GM18873 (cell line): ENCODE results near the gene PER2.

Experiments used
- ATAC-seq: cut with Tn5 transposase; IDR thresholded peaks from one replicate; pipeline ENCODE4 v1.9.1; 2021; ENCODE audit warnings: mild to moderate bottlenecking, moderate library complexity, moderate number of reproducible peaks; ENCODE audit not compliant: unreplicated experiment, low FRiP score

The PER2 gene

DNA sequence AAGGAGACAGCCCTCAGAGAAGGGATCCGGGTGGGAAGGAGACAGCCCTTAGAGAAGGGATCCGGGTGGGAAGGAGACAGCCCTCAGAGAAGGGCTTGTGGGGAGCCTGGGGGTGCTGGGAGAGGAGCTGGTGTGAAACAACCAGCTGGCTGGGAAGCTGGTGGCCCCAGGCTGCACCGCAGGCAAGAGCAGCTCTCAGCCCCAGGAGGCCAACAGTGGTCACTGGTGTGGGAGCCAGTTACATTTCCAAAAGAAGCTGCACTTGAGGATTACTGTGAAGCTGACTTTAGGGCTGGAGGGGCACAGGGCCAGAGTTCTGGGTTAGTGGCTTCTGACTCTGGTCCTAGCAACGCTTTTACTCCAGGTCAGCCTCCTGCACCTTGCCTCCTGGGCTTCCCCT lies 51.8 kb downstream of the PER2 start:
- no peak for ATAC-seq

- ATAC-seq, result no peak
Observed at GRCh38 chr2:238235856-238236255, 52.6 kb downstream of the PER2 start.

DNA sequence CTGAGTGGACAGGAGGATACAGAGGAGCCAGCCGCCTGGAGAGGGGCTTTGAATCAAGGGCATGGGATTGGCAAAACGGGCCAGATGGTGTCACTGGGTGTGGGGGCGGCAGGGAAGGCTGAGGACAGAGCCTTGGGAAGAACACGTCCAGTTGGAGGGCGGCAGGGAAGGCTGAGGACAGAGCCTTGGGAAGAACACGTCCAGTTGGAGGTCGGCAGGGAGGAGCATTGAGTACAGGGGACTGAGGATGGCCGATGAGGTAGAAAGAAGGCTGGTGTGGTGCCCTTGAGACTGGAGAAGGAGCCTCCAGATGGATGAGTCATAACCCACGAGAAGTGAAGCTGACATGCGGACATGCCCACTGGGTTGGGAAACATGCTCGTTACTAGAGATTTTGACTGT lies 53.1 kb downstream of the PER2 start:
- ATAC-seq, result no peak

GRCh38 chr2:238233625-238234024 lies 54.8 kb downstream of the PER2 start:
- ATAC-seq, result no peak

DNA sequence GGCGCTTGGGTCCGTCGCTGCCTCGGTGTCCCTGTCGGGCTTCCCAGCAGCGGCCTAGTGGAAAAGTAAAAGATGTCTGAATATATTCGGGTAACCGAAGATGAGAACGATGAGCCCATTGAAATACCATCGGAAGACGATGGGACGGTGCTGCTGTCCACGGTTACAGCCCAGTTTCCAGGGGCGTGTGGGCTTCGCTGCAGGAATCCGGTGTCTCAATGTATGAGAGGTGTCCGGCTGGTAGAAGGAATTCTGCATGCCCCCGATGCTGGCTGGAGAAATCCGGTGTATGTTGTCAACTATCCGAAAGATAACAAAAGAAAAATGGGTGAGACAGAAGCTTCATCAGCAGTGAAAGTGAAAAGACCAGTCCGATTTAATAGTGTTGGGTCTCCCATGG lies 56.6 kb downstream of the PER2 start:
- no peak for ATAC-seq

- ATAC-seq, result peak; percentile 51
Observed at GRCh38 chr2:238231251-238231793, 57.1 kb downstream of the PER2 start.

DNA sequence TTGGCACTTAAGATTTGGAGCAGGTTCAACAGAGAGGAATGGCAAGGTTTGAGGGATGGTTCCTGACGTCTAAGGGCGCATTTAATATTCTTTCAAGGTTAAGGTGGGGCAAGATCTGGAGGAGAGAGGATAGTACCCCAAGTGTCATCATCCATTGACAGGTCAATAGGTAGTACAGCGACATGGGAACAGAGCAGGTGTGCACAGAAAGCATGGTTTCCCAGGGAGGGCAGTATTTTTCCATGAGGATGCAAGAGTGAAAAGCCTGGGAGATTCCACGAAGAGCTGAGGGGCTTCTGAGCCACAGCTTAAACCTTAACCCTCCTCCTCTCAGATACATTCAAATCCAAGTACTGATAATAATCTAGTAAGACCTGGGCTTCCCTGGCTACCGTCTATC lies 57.7 kb downstream of the PER2 start:
- ATAC-seq, result no peak

GRCh38 chr2:238228700-238229099 lies 59.7 kb downstream of the PER2 start:
- ATAC-seq, result no peak

- no peak for ATAC-seq
Observed at GRCh38 chr2:238227587-238228032, 60.8 kb downstream of the PER2 start.

- ATAC-seq, result no peak
Observed at GRCh38 chr2:238226698-238227586, 61.5 kb downstream of the PER2 start.

GRCh38 chr2:238225911-238226697 lies 62.3 kb downstream of the PER2 start:
- no peak for ATAC-seq

DNA sequence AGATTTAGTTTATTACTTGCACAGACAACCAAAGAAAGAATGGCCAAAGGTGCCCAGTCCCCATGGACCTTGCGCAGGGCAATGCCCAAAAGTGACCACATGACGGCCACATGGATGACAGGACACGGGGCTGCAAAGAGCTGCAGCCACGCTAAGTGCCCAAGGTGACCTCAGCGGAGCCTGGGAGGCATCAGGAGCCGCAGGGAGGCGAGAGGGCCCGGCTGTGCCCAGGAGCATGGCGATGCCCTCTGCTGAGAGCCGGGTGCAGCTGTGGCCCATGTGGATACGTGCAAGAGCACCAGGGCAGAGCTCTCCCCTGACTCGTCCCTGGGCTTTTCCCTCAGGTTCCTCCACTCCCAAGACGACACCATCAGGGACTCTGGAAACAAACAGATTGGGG lies 63.3 kb downstream of the PER2 start:
- no peak for ATAC-seq

- no peak for ATAC-seq
Observed at GRCh38 chr2:238224356-238225035, 63.9 kb downstream of the PER2 start.

DNA sequence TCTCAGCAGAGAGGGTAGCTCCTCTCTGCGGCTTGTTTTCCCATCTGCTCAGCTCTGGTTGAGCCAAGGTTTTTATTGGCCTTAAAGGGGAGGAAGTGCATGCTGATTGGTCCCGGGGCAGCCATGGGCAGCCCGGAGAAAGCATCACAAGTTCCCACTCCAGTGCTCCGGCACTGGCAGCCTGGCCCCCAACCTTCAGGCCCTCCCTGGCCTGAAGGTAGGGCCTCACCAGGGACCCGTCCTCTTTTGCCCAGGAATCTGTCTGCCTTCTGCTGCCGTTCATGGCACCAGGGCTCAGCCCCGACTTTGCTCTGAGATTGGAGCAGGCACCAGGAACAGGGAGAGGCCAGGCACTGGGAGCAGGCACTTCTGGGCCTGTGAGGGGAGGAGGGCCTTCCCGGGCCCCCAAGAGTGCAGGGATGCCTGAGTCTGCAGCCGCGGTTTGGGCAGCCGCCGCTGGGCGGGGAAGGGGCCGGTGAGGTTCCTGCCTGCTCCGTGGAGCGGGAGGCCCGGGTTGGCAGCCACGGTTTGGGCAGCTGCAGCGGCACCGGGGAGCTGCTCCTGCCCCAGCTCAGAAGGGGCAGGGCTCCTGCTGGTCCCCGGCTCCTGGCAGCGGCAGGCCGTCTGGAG lies 67.4 kb downstream of the PER2 start:
- no peak for ATAC-seq

DNA sequence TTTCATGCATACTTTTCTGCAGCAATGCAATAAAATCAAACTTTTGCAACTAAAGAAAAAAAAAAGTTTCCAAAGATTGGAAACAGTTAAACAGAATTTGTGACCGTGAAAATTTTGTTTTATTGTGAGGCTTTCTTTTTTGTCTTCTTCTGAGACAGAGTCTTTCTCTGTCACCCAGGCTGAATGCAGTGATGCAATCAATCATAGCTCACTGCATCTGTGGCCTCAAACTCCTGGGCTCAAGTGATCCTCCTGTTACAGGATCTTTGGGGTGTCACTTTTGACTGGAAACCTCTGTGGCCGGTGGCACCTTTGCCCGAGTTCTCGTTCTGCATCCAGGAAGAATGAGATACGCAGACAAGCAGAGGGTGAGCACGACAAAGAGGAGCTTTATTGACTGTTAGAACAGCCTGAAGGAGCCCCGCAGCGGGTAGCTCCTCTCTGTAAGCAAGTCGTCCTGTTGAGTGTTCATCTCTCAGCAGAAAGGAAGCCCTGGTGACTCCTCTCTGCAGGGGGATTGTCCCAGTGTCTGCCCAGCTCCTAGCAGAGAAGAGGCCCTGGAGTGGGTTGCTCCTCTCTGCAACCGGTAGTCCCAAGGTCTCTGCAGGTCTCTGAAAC lies 68.0 kb downstream of the PER2 start:
- ATAC-seq, result no peak

DNA sequence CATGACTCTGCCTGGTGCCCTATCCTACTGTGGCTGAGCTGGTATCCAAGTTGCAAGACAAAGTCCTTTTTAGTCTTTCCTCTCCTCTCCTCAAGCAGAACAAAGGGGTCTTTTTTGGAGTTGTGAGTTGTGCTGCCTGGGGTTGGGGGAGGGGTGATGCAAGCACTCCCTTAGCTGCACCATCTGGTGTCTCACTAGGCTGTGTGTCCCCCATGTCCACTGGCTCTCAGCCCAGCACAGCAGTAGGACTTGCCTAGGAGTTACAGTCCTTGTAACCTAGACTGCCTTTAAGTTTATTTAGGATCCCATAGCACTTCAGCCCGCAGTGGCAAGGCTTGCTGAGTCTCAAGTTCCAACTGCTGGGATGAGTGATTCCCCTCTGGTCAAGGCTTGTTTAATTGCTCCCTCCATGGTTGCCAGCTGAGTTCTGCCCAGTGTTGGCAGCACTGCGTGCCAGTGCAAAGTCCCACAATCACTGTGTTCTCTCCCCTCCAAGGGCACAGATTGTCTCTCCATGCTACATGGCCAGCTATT lies 71.7 kb downstream of the PER2 start:
- no peak for ATAC-seq

GRCh38 chr2:238207006-238207405 lies 81.4 kb downstream of the PER2 start:
- no peak for ATAC-seq

- ATAC-seq, result peak; percentile 10
Observed at GRCh38 chr2:238203973-238204683, 84.3 kb downstream of the PER2 start.
